Epithelial cell of proximal tubule (primary cell): ENCODE measurements around the gene AGPAT1. TPM values are rescaled to one million over a fixed set of nuclear protein-coding genes. Genes with fewer than 3 reads are reported as not detected.

Source experiments
- DNase-seq: peaks from one replicate; pipeline ENCODE4 v3.0.0-alpha.2; 2011; ENCODE audit warnings: low read depth
- H3K4me3 ChIP-seq: 2 replicates; pipeline ENCODE4 v1.5.1; 2011; ENCODE audit warnings: low read depth, mild to moderate bottlenecking, low read length
- total RNA-seq: library from RNA; depleted of rRNA; stranded (reverse); fragments of >200 nt; gene quantifications from 2 replicates; pipeline ENCODE4 v1.2.3, GENCODE V29; 2015
- TF ChIP-seq, protein P1 (sequence below): conservative IDR thresholded peaks from 2 replicates; pipeline ENCODE4 v1.5.1; 2012; ENCODE audit warnings: low read depth, mild to moderate bottlenecking, low read length

AGPAT1 gene
- total RNA-seq, 1 donor from 2014 or later: 72.2 TPM

DNA sequence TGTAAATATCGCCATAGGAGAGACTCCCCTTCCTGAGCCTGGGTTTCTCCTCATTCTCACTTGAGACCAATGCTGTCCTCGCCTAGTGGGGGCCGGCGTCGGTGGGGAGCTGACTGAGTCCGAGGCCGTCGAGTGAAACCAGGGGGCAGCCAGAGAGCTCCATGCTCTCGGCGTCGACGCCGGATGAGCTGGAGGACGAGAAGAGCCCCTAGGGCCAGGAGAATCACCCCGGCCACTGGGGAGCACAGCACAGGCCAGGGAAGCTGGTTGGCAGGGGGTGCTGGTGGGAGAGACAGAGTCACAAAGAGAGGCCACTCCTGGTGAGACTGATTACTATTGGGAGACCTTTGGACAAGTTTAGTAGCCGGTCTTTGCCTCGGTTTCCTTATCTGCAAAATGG, 23.0 kb upstream of the AGPAT1 start:
- TF ChIP-seq, protein P1, sequence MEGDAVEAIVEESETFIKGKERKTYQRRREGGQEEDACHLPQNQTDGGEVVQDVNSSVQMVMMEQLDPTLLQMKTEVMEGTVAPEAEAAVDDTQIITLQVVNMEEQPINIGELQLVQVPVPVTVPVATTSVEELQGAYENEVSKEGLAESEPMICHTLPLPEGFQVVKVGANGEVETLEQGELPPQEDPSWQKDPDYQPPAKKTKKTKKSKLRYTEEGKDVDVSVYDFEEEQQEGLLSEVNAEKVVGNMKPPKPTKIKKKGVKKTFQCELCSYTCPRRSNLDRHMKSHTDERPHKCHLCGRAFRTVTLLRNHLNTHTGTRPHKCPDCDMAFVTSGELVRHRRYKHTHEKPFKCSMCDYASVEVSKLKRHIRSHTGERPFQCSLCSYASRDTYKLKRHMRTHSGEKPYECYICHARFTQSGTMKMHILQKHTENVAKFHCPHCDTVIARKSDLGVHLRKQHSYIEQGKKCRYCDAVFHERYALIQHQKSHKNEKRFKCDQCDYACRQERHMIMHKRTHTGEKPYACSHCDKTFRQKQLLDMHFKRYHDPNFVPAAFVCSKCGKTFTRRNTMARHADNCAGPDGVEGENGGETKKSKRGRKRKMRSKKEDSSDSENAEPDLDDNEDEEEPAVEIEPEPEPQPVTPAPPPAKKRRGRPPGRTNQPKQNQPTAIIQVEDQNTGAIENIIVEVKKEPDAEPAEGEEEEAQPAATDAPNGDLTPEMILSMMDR: no peak
- DNase-seq: no peak
- H3K4me3 ChIP-seq: no peak overlapping the region

DNA sequence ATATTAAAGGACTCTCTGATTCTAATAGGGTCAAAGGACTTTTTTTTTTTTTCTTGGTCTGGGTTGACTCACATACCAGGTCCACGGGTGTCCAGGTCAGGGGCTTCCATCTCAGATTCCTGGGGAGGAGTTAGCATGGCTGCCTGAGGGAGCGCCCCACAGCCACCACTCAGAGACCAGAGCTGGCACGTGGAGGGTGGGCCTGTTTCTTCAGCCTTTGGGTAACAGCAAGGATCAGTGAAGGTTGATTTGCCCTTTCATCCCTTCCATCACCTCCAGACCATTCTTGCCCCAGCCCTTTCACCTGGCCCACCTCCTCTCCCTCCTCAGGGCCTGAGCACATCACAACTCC, 22.4 kb upstream of the AGPAT1 start:
- no peak overlapping the region for H3K4me3 ChIP-seq
- TF ChIP-seq, protein P1: no peak
- DNase-seq: no peak

DNA sequence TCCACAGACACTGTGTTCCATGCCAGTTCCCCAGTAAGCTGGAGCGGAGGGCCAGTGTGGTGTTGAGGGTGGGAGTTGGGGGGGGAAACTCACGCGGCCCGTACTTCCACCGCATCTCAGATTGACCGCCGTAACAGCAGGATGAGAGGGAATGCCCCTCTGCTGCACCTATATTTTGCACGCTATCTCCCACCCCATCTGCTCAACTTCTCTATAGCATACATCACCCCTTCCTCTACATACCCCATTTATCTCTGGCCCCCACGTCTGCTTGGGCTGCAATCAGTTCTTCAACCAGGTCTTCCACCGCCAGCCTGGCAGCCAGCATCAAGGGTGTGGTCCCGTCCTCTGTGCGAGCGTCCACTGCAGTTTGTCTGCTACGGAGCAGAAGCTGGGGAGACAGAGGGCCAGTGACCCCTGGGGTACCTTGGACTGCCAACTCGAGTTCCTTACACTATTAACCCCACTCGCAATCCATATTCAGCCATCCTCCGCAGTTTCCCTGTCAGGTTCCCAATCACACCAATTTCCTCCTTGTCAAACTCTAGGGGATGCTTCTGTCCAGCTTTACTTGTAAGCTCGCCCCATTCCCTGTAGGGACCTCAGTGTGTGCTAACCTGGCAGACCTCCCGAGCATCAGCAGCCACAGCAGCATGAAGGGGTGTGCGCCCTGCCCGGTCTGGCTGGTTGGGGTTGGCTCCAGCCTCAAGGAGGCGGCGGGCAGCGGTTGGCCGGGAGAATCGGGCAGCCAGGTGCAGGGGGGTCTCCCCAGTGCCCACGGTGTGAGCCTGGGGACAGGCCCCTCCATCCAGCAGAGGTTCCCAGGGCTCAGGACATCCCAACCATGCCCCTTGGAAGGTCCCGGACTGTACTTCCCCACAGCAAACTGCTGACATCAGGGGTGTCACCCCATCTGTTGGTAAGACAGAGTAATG, 21.1 kb upstream of the AGPAT1 start:
- no peak for DNase-seq

DNA sequence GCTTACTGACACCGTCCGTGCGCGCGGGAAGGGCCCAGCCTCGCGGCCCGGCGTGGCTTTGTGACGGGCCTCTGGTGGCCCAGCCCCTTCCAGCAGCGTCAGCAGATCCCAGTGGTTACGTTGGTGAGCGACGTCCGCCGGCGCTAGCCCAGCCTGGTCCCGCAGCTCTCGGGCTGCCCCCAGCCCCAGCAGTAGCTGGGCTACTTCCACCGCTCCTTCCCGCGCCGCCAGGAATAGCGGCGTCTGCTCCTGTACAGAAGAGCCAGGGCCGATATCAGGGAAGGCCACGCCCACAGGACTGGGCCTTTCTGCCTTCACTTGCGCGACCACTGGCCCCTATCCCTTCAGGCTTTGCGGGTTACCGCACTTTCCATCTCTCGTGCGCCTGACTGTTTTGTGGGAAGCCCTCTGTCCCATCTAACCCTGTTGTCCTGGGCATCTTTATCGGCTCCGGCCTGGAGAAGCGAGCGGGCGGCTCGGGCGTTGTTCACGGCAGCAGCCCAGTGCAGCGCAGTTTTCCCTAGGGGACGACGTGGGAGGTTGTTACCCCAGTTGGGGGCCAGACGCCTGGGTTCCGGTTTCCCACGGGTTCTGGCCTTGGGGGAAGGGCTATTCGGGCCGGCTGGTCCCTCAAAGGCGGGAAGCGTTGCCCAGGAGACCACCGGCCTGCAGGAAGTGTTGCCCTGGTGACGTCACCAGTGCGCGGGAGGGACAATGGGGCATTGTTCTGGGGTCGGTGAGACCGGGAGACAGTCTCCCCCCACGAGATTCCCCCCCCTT, 20.2 kb upstream of the AGPAT1 start:
- TF ChIP-seq, protein P1: no peak
- DNase-seq: no peak
- peak overlapping the region; percentile 99 for H3K4me3 ChIP-seq

More for the DNA sequence above, 21.1 kb upstream of the AGPAT1 start:
- TF ChIP-seq, protein P1: no peak
- H3K4me3 ChIP-seq: peak overlapping the region; percentile 99

DNA sequence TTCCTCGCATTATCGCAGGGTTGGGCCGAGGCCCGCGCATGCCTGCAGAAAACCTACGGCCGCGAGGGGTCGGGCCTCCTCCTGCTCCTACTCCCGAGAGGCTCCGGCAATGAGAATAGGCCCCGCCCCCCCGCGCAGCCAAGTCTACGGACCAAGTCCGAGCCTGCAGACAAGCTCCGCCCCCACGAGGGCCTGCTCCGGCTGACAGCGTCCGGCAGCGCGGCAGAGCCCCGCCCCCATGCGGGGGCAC, 19.7 kb upstream of the AGPAT1 start:
- TF ChIP-seq, protein P1: peak; percentile 42
- peak; percentile 84 for DNase-seq
- peak overlapping the region; percentile 99 for H3K4me3 ChIP-seq

DNA sequence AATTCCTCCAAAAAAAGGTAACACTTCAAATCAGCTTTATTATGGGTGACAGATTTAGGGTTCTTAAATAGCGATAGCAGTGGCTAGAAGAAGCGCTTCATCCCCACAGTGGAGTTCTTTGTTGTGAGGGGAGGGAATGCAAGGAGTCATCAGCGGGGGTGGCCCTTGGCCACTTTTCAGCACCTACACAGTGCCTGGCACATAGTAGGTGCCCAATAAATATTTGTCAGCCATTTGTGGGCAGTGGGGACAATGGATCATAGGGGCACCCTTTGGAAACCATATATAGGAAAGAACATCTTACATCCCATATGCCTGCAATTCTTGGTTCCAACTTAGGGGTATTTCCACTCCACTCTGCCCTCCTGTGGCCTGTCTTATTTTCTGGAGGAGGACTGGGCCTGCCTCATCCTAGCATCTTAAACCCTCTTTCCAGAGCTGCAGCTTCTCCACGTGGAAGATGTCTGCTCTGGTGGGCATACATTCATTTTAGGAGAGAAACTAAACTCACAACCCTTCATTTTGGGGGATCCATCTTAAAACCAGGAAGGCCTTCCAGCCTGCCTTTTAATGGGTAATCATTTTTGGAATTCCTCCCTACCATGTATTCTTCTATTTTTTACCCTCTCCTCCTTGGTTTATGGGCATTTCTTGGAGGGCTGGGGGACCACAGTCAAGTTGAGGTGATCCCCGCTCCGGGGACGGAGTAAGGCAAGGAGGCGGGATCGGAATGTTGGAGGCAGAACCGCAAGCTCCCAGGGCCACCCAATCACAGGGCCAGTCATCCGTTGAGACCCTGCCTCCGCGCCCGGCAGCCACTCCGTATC, 19.2 kb upstream of the AGPAT1 start:
- no peak for DNase-seq
- H3K4me3 ChIP-seq: peak overlapping the region; percentile 71
- TF ChIP-seq, protein P1: peak; percentile 69
